Glomerular endothelial cell (primary cell): ENCODE data around the gene FRMD3. TPM values are rescaled to one million over a fixed set of nuclear protein-coding genes. Genes with fewer than 3 reads are reported as not detected.

Experiments
- DNase-seq: peaks from one replicate; pipeline ENCODE4 v3.0.0-alpha.2; 2011; ENCODE audit warnings: low read depth, low spot score; ENCODE audit errors: extremely low read depth
- total RNA-seq: library from RNA; depleted of rRNA; stranded (reverse); fragments of >200 nt; gene quantifications from 2 replicates; pipeline ENCODE4 v1.2.3, GENCODE V29; 2015

FRMD3 gene
- total RNA-seq, 1 donor from 2014 or later = 6.1 TPM

DNA sequence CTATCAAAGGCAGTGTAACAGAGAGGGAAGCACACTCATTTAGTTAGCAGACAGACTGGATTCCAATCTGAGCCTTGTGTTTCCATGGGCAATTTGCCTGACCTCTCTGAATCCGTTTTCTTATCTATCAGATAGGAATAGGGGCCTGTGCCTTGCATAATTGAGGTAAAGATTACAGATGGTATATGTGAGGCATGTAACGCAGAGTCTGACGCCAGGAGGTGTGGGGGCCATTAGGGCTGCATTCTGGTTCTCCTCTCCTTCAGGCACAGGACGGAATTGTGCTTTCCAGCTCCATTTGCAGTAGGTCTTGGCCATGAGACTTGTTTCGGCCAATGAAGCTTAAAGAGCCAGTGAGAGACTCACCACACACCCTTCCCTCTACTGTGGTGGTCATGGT is 97.6 kb downstream of the FRMD3 start:
- no peak for DNase-seq

DNA sequence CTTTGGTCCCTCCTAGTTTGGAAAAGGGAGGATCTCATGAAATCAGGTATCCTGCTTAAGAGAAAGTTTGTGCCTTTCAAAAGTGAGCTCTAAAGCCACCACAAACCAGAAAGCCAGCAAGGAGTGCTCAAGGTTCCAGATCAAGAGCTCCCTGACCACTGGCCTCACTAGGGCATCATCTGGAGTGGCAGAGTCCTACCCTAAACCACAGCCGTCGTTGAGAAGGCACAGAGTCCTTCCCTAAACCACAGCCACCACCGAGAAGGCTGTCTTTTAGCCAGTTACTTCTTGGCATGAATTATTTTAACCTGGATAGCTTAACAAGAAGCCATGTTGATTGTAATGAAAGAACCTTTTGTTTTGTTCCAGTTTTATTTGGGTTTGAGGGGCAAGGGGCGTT is 102.9 kb downstream of the FRMD3 start:
- no peak for DNase-seq

DNA sequence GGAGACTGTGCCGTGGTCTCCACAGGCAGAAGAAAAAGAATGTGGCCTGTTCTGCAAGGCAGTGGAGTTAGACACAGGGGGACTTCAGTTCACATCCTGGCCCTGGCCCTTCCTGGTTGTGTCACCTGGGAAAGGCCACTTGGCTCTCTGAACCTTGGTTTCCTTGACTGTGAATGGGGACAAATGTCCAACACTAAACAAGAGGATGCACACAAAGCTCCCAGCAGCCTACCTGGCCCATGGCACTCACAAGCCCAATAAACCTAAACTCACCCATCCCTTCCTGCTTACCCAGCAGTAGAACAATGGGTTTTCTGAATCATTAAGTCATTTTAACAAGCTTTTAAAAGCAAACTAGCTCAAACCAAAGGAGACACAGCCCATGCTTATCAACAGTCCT is 103.9 kb downstream of the FRMD3 start:
- no peak for DNase-seq

DNA sequence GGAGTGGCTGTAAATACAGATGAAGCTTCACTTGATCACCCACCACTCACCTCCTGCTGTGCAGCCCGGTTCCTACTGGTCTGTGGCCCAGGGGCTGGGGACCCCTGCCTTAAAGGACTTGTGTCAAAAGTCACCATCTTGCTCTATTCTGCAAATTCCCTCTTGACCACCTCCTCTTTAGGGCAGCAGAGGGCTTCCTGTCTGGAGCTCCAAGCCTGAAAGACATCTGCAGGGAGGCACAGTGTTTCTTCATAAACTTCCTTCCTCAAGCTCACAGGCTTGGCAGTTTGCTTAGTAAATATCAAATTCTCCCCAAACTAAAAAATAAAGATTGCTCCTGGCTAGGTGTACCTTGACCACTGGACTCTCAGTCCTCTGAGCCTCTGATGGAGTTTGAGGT is 104.4 kb downstream of the FRMD3 start:
- no peak for DNase-seq

DNA sequence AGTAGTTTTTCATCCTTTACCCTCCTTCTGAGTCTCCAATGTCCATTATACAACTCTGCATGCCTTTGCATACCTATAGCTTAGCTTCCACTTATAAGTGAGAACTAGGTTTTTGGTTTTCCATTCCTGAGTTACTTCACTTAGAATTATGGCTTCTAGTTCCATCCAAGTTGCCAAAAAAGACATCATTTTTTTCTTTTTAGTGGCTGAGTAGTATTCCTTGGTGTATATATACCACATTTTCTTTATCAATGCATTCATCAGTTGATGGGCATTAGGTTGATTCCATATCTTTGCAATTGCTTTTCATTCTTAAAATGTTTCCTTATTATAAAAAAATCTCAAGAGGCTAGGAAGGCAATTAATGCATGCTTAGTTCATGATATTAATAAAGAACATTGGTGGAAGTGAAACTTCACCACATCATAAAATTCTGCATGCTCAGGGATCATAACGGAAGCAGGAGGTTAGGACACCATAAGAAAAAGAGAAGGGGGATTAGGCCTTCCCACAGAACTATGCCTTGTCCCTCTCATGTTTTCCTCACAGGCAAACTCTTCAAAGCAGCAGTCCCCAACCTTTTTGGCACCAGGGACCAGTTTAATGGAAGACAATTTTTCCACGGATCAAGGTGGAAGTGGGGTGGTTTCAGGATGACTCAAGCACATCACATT is 105.2 kb downstream of the FRMD3 start:
- no peak for DNase-seq

DNA sequence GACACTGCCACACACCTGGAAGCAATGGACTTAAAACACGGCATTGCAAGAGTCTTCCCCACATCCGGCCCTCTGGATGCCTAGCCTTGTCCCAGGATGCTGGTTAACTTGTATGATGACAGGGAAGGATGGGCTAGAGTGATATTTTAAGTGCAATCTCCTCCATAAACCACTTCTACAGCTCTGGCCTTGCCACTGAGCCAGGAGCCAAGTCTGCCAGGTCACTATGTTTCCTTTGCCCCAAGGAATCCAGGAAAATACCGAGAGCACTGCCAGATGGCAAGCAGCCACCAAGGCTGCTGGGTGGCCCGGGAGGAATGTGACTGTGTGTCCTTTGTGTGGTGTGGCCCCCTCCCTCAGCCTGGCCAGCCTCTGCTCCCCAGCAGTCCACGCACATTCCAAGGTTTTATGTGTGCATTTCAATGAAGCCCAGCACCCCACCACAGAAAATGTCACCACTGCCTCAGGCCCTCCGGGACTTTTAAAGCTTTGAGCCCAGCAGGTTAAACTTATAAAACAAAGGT is 106.0 kb downstream of the FRMD3 start:
- DNase-seq = no peak

DNA sequence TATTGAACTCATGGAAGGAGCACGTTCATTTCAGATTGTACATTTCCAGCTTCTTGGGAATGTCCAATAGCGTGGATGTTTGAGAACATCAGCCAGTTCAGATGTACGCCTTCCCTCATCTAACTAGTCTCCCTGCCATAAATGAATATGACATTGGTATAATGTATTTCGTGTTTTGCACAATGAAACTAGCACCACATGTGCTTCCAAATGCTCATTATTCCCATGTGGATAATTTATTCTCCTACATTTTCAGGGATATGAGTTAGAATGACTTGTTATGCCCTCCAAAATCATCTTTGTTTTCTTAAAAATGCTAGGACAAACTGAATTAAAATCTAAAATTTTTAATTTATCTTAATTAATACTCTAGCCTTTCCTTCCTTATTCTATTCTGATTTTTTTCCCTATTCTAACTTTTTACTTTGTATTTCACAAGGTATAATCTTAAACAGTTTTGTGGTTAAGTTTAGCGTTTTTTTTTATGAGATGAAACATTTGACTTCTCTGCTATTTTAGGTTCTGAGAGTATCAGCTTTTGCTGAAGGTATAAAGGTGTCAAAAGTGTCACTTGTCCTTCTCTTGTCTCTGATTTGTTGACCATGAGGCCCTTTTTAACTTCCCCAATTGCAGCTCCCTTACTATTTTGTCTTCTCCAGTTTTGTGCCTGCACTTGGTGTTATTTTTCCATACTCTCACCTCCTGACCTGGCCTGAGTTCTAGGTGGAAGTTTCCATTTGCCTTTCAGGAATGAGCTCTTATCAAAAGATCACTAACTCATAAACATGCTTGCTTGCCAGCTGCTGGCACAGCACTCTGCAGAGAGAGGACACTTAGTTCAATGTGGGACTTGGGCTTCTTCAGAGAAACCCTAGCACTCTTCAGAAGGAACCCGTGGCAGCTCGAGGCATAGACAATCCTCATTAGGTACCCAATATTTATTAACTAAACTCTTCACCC is 106.8 kb downstream of the FRMD3 start:
- DNase-seq = no peak

DNA sequence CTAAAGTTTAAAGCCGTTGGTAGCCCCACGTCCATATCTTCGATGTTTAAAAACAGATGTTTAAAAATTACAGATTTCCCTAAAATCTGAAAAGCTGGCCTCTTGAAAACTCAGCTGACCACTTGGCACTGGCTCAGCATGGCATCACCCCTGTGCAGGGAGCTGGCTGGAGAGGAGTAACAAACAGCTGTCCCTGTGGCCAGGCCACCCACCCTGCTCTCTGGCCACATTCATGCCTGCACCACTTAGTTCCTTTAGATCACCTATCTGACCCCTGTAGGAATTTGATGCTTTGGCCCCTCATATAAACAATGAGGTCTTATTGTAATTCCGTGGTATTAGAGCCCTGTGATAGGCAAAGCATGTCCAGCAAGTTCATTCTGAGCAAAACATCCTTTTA is 107.5 kb downstream of the FRMD3 start:
- no peak for DNase-seq

DNA sequence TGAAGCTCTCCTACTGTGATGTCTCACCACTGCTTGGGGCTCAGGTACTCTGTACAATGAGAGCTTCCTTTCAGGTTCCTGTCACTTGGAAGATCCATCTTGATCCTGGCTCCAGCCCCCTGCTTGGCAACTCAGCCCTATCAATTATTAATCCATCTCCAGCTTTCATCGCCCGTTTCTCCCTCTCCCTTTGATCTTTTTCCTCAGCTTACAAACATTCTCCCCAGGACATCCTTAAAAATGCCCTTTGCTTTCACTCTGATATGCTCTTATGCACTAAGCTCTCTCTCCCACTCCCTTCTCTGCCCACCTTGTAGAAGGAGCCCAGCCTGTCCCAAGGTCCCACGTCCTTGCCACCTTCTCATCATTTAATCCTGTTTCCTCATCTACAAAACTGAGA is 109.0 kb downstream of the FRMD3 start:
- no peak for DNase-seq

DNA sequence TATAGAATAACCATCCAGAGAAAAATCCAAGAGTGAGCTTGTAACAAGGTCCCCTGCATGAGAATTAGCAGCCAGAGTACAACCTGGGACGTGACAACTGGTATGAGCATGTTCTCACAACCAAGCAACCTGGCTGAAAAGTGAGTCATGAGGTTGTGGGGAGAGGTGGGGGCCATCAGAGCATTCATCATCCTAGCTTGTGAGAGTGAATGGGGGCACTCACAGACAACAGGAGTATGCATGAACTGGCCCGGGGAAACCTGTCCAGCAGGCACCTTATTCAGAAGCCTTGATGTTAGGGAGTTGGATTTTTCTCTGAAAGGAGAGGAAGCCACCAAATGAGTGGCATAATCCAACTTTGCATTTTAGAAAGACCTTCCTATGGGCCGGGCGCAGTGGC is 113.0 kb downstream of the FRMD3 start:
- no peak for DNase-seq

DNA sequence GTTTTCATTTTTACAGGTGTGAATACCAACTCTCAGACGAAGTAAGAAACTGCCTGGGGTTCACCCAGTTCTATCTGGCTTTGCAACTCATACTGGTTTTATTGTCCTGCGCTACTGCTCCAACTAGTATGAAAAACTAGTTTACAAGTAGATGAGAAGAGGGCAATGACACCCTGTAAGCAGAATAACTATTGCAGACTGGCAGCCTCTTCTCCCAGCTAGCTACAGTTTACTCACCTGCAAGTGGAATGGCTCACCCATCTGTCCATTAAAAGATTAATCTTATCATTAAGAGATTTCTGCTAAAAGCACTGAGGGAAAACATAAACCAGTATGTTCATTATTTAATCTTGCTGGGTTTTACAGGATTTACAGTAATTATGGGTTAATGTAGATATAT is 113.4 kb downstream of the FRMD3 start:
- DNase-seq = no peak

DNA sequence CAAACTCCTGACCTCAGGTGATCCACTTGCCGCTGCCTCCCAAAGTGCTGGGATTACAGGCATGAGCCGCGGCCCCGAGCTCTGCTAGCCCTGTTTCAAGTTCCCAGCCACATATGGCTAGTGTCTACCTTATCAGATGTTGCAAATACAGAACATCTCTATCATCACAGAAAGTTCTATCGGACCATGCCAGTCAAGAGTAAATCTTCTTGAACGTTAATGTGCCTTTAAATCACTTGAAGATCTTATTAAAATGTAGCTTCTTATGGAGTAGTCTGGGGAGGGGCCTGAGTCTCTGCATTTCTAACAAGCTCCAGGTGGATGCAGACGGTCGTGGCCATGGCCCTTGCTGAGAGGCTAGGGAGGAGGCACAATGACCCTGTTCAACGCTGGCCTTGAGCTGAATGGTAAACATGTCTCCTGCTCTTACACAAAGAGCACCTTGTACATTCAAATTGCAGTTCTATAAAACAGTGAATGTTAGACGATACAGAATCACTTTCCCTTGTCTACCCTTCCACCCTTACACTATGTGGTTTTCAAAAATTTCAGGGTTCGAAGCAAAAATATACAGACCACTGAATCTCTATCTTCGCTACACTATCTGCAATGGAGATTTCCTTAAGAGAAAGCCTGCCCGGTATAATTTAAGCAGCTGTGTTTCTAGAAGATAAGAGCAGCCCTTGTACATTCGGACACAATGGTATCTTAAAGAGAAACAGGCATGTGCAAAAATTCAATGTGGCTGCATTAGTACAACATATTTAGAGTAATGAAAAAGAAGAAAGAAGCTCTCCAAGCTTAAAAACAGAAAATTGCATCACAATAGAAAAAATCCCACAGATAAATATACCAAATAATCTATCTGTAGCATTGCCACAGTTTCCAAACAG is 114.1 kb downstream of the FRMD3 start:
- DNase-seq = no peak

DNA sequence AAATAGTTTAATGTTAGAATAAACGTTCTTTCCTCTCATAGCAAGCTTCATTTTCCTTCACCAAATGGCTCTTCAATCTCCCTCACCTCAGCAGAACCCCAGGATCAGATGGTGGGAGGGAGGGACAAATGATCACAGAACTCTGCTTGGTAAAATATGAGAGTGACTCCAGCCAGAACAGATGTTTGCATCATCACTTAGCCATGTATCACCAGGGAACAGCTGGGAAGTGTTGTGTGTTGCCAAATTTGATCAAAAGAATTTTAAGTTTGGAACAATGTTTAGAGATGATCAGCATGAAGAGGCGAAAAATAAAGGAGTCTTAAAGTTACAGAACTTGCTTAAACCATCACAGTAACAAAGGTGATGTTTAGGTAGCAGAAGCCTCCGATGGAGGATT is 115.7 kb downstream of the FRMD3 start:
- no peak for DNase-seq

DNA sequence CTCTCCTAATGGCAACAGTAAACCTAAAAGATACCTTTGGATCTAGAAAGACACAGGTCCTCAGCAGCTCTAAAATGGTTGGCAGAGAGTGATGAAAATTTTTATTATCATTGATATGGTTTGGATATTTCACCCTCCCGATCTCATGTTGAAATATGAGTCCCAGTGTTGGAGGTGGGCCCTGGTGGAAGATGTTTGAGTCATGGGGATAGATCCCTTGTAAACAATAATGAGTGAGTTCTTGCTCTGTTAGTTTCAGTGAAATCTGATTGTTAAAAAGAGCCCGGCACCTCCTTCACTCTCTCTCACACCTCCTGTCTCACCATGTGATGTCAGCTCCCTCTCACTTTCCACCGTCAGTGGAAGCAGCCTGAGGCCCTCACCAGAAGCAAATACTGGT is 117.7 kb downstream of the FRMD3 start:
- no peak for DNase-seq

DNA sequence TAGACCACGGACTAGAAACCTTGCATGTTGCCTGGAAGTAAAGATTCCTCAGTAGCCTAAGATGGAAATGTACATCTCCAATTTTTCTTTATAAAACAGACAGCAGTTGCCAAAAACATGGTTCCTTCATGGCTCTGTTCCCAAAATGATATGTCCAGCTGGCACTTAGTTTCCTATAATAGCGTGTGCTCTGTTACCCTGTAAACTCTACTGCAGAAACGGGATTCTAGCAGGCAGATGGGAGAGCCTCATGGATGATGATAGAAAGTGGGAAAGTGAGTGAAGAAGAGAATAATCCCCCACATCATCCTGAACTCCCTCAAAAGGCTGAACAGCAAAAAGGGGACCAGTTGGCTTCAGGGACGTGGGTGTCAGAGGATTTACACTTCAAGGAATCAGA is 118.2 kb downstream of the FRMD3 start:
- DNase-seq = no peak

DNA sequence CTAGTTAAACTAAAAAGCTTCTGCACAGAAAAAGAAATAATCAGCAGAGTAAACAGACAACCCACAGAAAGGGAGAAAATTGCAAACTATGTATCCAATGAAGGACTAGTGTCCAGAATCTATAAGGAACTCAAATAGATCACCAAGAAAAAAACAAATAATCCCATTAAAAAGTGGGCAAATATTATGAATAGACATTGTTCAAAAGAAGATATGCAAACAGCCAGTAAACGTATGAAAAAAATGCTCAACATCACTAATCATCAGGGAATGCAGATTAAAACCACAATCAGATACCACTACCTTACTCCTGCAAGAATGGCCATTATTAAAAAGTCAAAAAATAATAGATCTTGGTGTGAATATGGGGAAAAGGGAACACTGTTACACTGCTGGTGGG is 119.9 kb downstream of the FRMD3 start:
- no peak for DNase-seq

DNA sequence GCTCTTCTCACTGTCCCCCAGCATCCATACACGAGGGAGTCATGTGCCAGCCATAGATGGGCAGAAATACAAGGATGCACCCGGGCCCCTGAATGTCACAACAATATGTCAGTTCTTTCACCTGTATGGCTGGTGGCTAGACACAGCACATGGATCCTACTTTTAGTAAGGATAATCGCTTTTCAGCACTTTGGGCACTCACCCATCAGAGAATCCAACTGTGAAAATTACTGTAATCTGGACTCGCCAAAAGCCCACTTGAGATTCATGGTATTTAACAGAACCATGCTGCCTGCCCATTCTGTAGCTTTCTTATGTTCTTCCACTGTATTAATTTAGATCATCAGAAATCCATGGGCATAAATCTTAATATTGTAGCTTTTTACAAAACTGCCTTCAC is 124.8 kb downstream of the FRMD3 start:
- no peak for DNase-seq

DNA sequence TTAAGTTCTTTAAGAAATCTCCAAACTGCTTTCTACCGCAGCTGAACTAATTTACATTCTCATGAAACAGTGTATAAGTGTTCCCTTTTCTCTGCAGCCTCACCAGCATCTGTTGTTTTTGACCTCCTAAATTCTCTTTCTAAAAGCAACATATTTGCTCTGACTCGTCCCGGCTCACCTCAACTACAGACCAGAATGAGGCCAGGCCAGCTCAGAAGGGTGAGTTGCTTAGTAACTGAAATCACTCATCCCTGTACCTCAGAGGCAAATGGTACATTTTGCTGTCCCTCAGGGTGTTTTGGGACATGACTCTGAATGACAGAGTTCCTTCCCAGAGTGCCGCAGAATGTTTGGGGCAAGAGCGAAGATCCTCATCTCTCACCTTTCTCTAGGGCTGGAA is 127.5 kb downstream of the FRMD3 start:
- no peak for DNase-seq

DNA sequence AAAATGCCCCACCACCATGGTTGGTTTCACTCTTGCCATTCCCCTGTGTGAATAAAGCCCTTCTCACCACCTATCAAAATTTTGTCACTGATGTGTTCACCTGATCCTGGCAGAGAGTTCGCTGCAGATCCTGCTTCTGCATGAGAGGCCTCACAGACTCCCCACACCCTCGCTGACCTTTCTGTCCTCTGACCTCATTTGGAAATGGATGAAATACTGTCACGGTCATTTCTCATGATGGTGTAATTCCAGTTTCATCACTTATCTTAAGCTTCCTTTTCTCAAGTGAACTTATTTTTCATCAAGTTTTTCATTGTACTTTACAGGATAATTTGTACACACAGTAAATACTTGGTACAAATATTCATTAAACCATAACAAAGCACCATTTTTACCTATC is 131.3 kb downstream of the FRMD3 start:
- no peak for DNase-seq

DNA sequence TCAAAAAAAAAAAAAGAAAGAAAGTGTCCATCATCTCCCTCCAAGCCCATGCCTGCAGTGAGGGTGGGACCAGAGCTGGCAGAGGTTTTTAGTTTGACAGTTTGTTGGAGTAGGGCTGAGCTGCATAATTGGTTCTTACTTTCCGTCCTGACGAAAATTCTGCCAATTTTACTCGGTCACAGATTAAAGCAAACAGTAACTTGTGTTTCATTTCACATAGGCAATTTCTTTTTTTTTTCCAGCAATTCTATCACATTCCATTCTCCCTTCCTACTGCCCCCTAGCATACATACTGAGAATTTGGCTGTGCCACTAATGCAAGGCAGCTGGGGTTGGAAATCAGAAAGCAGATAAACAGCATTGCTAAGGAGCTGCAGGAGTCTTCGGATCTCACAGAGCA is 132.4 kb downstream of the FRMD3 start:
- no peak for DNase-seq
